SK-N-SH (cell line): ENCODE results near the gene PAGE2.

Experiments
- ELF1 ChIP-seq: IDR thresholded peaks from 2 replicates; pipeline ENCODE4 v1.4.0; 2012
- EP300 ChIP-seq, 2 experiments: IDR thresholded peaks; 2 replicates each; pipeline versions ENCODE4 v1.4.0 to v1.6.1; 2012; ENCODE audit warnings: borderline replicate concordance in 1 of 2, low read depth in 1 of 2, low read length in 1 of 2
- FOSL2 ChIP-seq: IDR thresholded peaks from 2 replicates; pipeline ENCODE4 v1.4.0; 2012; ENCODE audit warnings: low read depth, mild to moderate bottlenecking, moderate library complexity, borderline replicate concordance
- FOXM1 ChIP-seq: IDR thresholded peaks from 2 replicates; pipeline ENCODE4 v1.4.0; 2012; ENCODE audit warnings: low read depth, mild to moderate bottlenecking
- JUND ChIP-seq: IDR thresholded peaks from 2 replicates; pipeline ENCODE4 v1.4.0; 2012
- MXI1 ChIP-seq: IDR thresholded peaks from 2 replicates; pipeline ENCODE4 v1.6.1; 2012; ENCODE audit warnings: mild to moderate bottlenecking, low read depth, low read length, improper control_type of control experiment
- POLR2AphosphoS5 ChIP-seq: IDR thresholded peaks from 2 replicates; pipeline ENCODE4 v1.6.1; 2012; ENCODE audit warnings: low read depth, low read length
- RAD21 ChIP-seq: IDR thresholded peaks from 2 replicates; pipeline ENCODE4 v1.6.1; 2012; ENCODE audit warnings: mild to moderate bottlenecking, low read length
- RXRA ChIP-seq: IDR thresholded peaks from 2 replicates; pipeline ENCODE4 v1.4.0; 2012; ENCODE audit warnings: low read depth, mild to moderate bottlenecking, borderline replicate concordance
- TAF1 ChIP-seq: IDR thresholded peaks from 2 replicates; pipeline ENCODE4 v1.6.1; 2012; ENCODE audit warnings: low read depth, mild to moderate bottlenecking, low read length, moderate library complexity, borderline replicate concordance
- TCF12 ChIP-seq: IDR thresholded peaks from 2 replicates; pipeline ENCODE4 v1.4.0; 2012
- TF ChIP-seq, protein P1 (sequence below): fragments of 200-600 bp; sonication (generic); IDR thresholded peaks from 2 replicates; pipeline ENCODE4 v1.6.1; 2017; ENCODE audit warnings: antibody characterized with exemption, mild to moderate bottlenecking, moderate library complexity
- TF ChIP-seq, protein P2 (sequence below): IDR thresholded peaks from 2 replicates; pipeline ENCODE4; 2012
- TF ChIP-seq, protein P3 (sequence below): IDR thresholded peaks from 2 replicates; pipeline ENCODE4 v1.6.1; 2012; ENCODE audit warnings: mild to moderate bottlenecking, low read depth, low read length, moderate library complexity

DNA sequence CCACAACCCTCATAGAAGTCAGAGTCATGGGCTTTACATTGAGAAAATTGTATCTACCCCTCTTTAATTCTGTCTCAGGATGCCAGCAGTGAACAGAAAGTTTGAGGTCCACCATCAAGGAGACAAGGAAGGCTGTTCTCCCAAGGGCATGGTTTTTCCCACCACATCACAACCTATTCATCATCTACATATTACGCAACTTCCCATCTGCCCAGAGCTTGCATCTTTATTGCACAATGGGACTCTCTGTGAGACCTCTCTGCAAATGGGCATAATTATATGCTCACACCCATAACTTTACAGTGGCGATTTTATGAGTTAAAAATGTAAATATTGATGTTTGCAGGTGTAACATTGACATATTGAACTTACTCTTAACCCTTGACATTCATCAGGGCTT is 38.9 kb downstream of the PAGE2 start:
- TF ChIP-seq, protein P1, sequence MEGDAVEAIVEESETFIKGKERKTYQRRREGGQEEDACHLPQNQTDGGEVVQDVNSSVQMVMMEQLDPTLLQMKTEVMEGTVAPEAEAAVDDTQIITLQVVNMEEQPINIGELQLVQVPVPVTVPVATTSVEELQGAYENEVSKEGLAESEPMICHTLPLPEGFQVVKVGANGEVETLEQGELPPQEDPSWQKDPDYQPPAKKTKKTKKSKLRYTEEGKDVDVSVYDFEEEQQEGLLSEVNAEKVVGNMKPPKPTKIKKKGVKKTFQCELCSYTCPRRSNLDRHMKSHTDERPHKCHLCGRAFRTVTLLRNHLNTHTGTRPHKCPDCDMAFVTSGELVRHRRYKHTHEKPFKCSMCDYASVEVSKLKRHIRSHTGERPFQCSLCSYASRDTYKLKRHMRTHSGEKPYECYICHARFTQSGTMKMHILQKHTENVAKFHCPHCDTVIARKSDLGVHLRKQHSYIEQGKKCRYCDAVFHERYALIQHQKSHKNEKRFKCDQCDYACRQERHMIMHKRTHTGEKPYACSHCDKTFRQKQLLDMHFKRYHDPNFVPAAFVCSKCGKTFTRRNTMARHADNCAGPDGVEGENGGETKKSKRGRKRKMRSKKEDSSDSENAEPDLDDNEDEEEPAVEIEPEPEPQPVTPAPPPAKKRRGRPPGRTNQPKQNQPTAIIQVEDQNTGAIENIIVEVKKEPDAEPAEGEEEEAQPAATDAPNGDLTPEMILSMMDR = no peak
- TF ChIP-seq ELF1 = no peak
- TF ChIP-seq, protein P2, sequence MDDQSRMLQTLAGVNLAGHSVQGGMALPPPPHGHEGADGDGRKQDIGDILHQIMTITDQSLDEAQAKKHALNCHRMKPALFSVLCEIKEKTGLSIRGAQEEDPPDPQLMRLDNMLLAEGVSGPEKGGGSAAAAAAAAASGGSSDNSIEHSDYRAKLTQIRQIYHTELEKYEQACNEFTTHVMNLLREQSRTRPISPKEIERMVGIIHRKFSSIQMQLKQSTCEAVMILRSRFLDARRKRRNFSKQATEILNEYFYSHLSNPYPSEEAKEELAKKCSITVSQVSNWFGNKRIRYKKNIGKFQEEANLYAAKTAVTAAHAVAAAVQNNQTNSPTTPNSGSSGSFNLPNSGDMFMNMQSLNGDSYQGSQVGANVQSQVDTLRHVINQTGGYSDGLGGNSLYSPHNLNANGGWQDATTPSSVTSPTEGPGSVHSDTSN = no peak
- TF ChIP-seq JUND = no peak
- TF ChIP-seq RAD21 = no peak
- TF ChIP-seq MXI1 = no peak
- TF ChIP-seq POLR2AphosphoS5 = no peak
- TF ChIP-seq EP300 (IDR thresholded peaks at IDR 0.05; ENCODE audit: borderline replicate concordance in 1 of 2, low read depth in 1 of 2, low read length in 1 of 2) = no peak
- no peak for TF ChIP-seq TAF1
- no peak for TF ChIP-seq FOXM1
- TF ChIP-seq TCF12 = no peak
- TF ChIP-seq, protein P3, sequence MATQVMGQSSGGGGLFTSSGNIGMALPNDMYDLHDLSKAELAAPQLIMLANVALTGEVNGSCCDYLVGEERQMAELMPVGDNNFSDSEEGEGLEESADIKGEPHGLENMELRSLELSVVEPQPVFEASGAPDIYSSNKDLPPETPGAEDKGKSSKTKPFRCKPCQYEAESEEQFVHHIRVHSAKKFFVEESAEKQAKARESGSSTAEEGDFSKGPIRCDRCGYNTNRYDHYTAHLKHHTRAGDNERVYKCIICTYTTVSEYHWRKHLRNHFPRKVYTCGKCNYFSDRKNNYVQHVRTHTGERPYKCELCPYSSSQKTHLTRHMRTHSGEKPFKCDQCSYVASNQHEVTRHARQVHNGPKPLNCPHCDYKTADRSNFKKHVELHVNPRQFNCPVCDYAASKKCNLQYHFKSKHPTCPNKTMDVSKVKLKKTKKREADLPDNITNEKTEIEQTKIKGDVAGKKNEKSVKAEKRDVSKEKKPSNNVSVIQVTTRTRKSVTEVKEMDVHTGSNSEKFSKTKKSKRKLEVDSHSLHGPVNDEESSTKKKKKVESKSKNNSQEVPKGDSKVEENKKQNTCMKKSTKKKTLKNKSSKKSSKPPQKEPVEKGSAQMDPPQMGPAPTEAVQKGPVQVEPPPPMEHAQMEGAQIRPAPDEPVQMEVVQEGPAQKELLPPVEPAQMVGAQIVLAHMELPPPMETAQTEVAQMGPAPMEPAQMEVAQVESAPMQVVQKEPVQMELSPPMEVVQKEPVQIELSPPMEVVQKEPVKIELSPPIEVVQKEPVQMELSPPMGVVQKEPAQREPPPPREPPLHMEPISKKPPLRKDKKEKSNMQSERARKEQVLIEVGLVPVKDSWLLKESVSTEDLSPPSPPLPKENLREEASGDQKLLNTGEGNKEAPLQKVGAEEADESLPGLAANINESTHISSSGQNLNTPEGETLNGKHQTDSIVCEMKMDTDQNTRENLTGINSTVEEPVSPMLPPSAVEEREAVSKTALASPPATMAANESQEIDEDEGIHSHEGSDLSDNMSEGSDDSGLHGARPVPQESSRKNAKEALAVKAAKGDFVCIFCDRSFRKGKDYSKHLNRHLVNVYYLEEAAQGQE = no peak
- no peak for TF ChIP-seq FOSL2
- TF ChIP-seq RXRA = no peak
